GM21825 (cell line): ENCODE data around the gene NDUFV3.
"Not testable (repeated sequence)": the region's sequence is repeated elsewhere in the genome, so short reads cannot be mapped to it uniquely, and the experiment has no call there.

Experiments
- ATAC-seq: cut with Tn5 transposase; IDR thresholded peaks from one replicate; pipeline ENCODE4 v1.9.1; 2021; ENCODE audit warnings: mild to moderate bottlenecking, moderate library complexity; ENCODE audit not compliant: unreplicated experiment

NDUFV3 gene

GRCh38 chr21:42892931-42893755 lies at the start of gene NDUFV3:
Gene NDUFV3 (plus strand): TSS chr21:42893309. CDS start chr21:42893334, 25 bp downstream.
- ATAC-seq: peak; percentile 90

GRCh38 chr21:42844411-42845113 lies 48.5 kb upstream of the NDUFV3 start:
- ATAC-seq: no peak

- no peak for ATAC-seq
These were observed 47.7 kb upstream of the NDUFV3 start for GRCh38 chr21:42845296-42845965.

- ATAC-seq: no peak
These were observed 46.9 kb upstream of the NDUFV3 start for GRCh38 chr21:42846221-42846620.

GRCh38 chr21:42847051-42847707 lies 45.9 kb upstream of the NDUFV3 start:
- no peak for ATAC-seq

GRCh38 chr21:42847726-42848125 lies 45.4 kb upstream of the NDUFV3 start:
- ATAC-seq: no peak

- not testable (repeated sequence) for ATAC-seq
These were observed 44.8 kb upstream of the NDUFV3 start for GRCh38 chr21:42848144-42848931.

- ATAC-seq: no peak
These were observed 44.0 kb upstream of the NDUFV3 start for GRCh38 chr21:42848932-42849758.

- no peak for ATAC-seq
These were observed 43.2 kb upstream of the NDUFV3 start for GRCh38 chr21:42849759-42850412.

GRCh38 chr21:42850463-42850862 lies 42.6 kb upstream of the NDUFV3 start:
- ATAC-seq: no peak

GRCh38 chr21:42850866-42851391 lies 42.2 kb upstream of the NDUFV3 start:
- no peak for ATAC-seq

- no peak for ATAC-seq
These were observed 41.1 kb upstream of the NDUFV3 start for GRCh38 chr21:42851812-42852665.

GRCh38 chr21:42852925-42853570 lies 40.1 kb upstream of the NDUFV3 start:
- no peak for ATAC-seq

GRCh38 chr21:42853621-42854020 lies 39.5 kb upstream of the NDUFV3 start:
- ATAC-seq: no peak

- ATAC-seq: no peak
These were observed 38.7 kb upstream of the NDUFV3 start for GRCh38 chr21:42854246-42855010.

- no peak for ATAC-seq
These were observed 37.8 kb upstream of the NDUFV3 start for GRCh38 chr21:42855171-42855936.
